MM.1S (cell line): ENCODE measurements around the gene ZEB2.

Experiments
- DNase-seq: peaks from one replicate; pipeline ENCODE4 v3.0.0-alpha.2; 2015
- H2AFZ ChIP-seq: fragments of 300-600 bp; sonication (generic); 2 replicates; pipeline ENCODE4 v1.6.0; 2016; ENCODE audit warnings: antibody characterized with exemption, low read length
- H3F3A ChIP-seq: fragments of 300-600 bp; sonication (generic); 2 replicates; pipeline ENCODE4 v1.6.1; 2016; ENCODE audit warnings: mild to moderate bottlenecking, antibody characterized with exemption, low read length, moderate library complexity, mixed read lengths; ENCODE audit not compliant: insufficient read depth
- H3K27ac ChIP-seq: fragments of 300-600 bp; sonication (generic); 2 replicates; pipeline ENCODE4 v1.5.1; 2016; ENCODE audit warnings: mild to moderate bottlenecking, low read length
- H3K27me3 ChIP-seq: fragments of 300-600 bp; sonication (generic); replicated peaks from 2 replicates; pipeline ENCODE4 v1.6.0; 2016; ENCODE audit warnings: low read length; ENCODE audit not compliant: insufficient read depth
- H3K36me3 ChIP-seq: fragments of 300-600 bp; sonication (generic); replicated peaks from 2 replicates; pipeline ENCODE4 v1.6.1; 2016; ENCODE audit warnings: mild to moderate bottlenecking, low read length, mixed read lengths; ENCODE audit not compliant: insufficient read depth
- H3K4me1 ChIP-seq: fragments of 300-600 bp; sonication (generic); 2 replicates; pipeline ENCODE4 v1.6.1; 2016; ENCODE audit warnings: low read length, mixed read lengths
- H3K4me2 ChIP-seq: fragments of 300-600 bp; sonication (generic); 2 replicates; pipeline ENCODE4 v1.6.0; 2016; ENCODE audit warnings: low read depth, low read length
- H3K4me3 ChIP-seq: fragments of 300-600 bp; sonication (generic); 2 replicates; pipeline ENCODE4 v1.5.1; 2016; ENCODE audit warnings: low read length, mixed read lengths
- H3K79me2 ChIP-seq: fragments of 300-600 bp; sonication (generic); 2 replicates; pipeline ENCODE4 v1.6.1; 2016; ENCODE audit warnings: mixed run types, low read length, mixed read lengths
- H3K9ac ChIP-seq: fragments of 300-600 bp; sonication (generic); 2 replicates; pipeline ENCODE4 v1.6.1; 2016; ENCODE audit warnings: low read length, mixed read lengths
- H3K9me2 ChIP-seq: fragments of 300-600 bp; sonication (generic); replicated peaks from 2 replicates; pipeline ENCODE4 v1.6.1; 2016; ENCODE audit warnings: mild to moderate bottlenecking, low read length, mixed read lengths; ENCODE audit not compliant: insufficient read depth
- H3K9me3 ChIP-seq: fragments of 300-600 bp; sonication (generic); replicated peaks from 2 replicates; pipeline ENCODE4 v1.6.1; 2016; ENCODE audit warnings: mild to moderate bottlenecking, low read length, mixed read lengths; ENCODE audit not compliant: insufficient read depth
- H4K20me1 ChIP-seq: fragments of 300-600 bp; sonication (generic); 2 replicates; pipeline ENCODE4 v1.6.1; 2016; ENCODE audit warnings: mild to moderate bottlenecking, low read length, moderate library complexity, mixed read lengths; ENCODE audit not compliant: insufficient read depth
- EZH2 ChIP-seq: fragments of 300-600 bp; sonication (generic); optimal IDR thresholded peaks from 2 replicates; pipeline ENCODE3; 2017; ENCODE audit warnings: low read depth, mild to moderate bottlenecking, antibody characterized with exemption, low read length, mixed read lengths
- EZH2phosphoT487 ChIP-seq: fragments of 300-600 bp; sonication (generic); IDR thresholded peaks from 2 replicates; pipeline ENCODE4 v1.6.1; 2018; ENCODE audit warnings: antibody characterized with exemption, low read length
- TF ChIP-seq, protein P1 (sequence below): fragments of 300-600 bp; sonication (generic); IDR thresholded peaks from 2 replicates; pipeline ENCODE4 v1.5.1; 2016; ENCODE audit warnings: antibody characterized with exemption, low read length, mixed read lengths

Gene ZEB2

GRCh38 chr2:144348846-144349245, 171.1 kb downstream of the ZEB2 start:
- H3K4me3 ChIP-seq: no peak overlapping the region
- TF ChIP-seq, protein P1, sequence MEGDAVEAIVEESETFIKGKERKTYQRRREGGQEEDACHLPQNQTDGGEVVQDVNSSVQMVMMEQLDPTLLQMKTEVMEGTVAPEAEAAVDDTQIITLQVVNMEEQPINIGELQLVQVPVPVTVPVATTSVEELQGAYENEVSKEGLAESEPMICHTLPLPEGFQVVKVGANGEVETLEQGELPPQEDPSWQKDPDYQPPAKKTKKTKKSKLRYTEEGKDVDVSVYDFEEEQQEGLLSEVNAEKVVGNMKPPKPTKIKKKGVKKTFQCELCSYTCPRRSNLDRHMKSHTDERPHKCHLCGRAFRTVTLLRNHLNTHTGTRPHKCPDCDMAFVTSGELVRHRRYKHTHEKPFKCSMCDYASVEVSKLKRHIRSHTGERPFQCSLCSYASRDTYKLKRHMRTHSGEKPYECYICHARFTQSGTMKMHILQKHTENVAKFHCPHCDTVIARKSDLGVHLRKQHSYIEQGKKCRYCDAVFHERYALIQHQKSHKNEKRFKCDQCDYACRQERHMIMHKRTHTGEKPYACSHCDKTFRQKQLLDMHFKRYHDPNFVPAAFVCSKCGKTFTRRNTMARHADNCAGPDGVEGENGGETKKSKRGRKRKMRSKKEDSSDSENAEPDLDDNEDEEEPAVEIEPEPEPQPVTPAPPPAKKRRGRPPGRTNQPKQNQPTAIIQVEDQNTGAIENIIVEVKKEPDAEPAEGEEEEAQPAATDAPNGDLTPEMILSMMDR: no peak
- TF ChIP-seq EZH2phosphoT487 (no peak), EZH2 (no peak)
- H3K79me2 ChIP-seq: no peaks in the 10 kb centered on the region
- H3K9me2 ChIP-seq: no peaks in the 10 kb centered on the region
- H2AFZ ChIP-seq: no peak overlapping the region
- H3K9me3 ChIP-seq: no peaks in the 10 kb centered on the region
- no peak overlapping the region for H3K9ac ChIP-seq
- H3K27ac ChIP-seq: no peak overlapping the region
- no peaks in the 10 kb centered on the region for H3K27me3 ChIP-seq
- H3K4me1 ChIP-seq: no peaks in the 10 kb centered on the region
- H3K36me3 ChIP-seq: no peaks in the 10 kb centered on the region
- H3F3A ChIP-seq: no peaks in the 10 kb centered on the region
- no peaks in the 10 kb centered on the region for H4K20me1 ChIP-seq
- DNase-seq: no peak
- H3K4me2 ChIP-seq: no peak overlapping the region

- TF ChIP-seq EZH2phosphoT487 (no peak), EZH2 (no peak)
- TF ChIP-seq, protein P1: no peak
- no peak overlapping the region for H3K4me2 ChIP-seq
- no peaks in the 10 kb centered on the region for H3K36me3 ChIP-seq
Measured at GRCh38 chr2:144346229-144346628, 173.7 kb downstream of the ZEB2 start.

DNA sequence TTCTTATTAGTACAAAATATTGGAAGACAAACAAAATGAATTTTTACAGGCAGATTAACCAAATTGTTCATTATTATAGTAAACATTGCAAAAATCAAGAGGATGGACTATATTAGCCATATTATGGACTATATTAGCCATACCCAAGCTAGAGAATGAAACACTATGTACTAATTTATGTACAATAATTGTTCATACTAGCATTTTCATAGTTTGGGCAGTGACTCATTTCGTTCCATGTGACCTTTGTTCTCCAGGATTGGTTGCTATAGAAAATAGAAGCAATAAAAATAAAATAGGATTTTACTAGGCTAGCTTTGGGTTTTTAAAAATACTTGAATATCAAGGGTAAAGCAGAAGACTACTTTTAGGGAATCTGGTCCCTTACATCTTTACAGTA, 176.8 kb downstream of the ZEB2 start:
- no peaks in the 10 kb centered on the region for H4K20me1 ChIP-seq
- H3K4me3 ChIP-seq: no peak overlapping the region
- no peaks in the 10 kb centered on the region for H3K27me3 ChIP-seq
- no peak overlapping the region for H2AFZ ChIP-seq
- no peaks in the 10 kb centered on the region for H3K79me2 ChIP-seq
- H3K36me3 ChIP-seq: no peaks in the 10 kb centered on the region
- H3K27ac ChIP-seq: no peak overlapping the region
- H3K9ac ChIP-seq: no peak overlapping the region
- H3K4me1 ChIP-seq: no peaks in the 10 kb centered on the region
- no peaks in the 10 kb centered on the region for H3F3A ChIP-seq
- DNase-seq: no peak
- no peaks in the 10 kb centered on the region for H3K9me3 ChIP-seq
- TF ChIP-seq EZH2phosphoT487 (no peak), EZH2 (no peak)
- TF ChIP-seq, protein P1: no peak
- H3K9me2 ChIP-seq: no peaks in the 10 kb centered on the region
- H3K4me2 ChIP-seq: no peak overlapping the region

More at GRCh38 chr2:144346229-144346628, 173.7 kb downstream of the ZEB2 start:
- no peaks in the 10 kb centered on the region for H3K4me1 ChIP-seq
- no peaks in the 10 kb centered on the region for H3K9me2 ChIP-seq
- H3K27ac ChIP-seq: no peak overlapping the region
- no peak for DNase-seq
- no peaks in the 10 kb centered on the region for H3K27me3 ChIP-seq
- no peaks in the 10 kb centered on the region for H3F3A ChIP-seq
- no peaks in the 10 kb centered on the region for H3K9me3 ChIP-seq
- no peaks in the 10 kb centered on the region for H3K79me2 ChIP-seq
- no peak overlapping the region for H2AFZ ChIP-seq
- no peaks in the 10 kb centered on the region for H4K20me1 ChIP-seq
- H3K9ac ChIP-seq: no peak overlapping the region
- no peak overlapping the region for H3K4me3 ChIP-seq
